WTC11 (cell line): Measurements from ENCODE around the gene OGFOD1. TPM values are rescaled to one million over a fixed set of nuclear protein-coding genes. Genes with fewer than 3 reads are reported as not detected.

Experiments used
- ATAC-seq: fragments of 200-7000 bp; cut with Tn5 transposase; 2 replicates; pipeline ENCODE4 v1.10.0; 2021; ENCODE audit warnings: mild to moderate bottlenecking, moderate library complexity
- CTCF ChIA-PET: fragments of 300-600 bp; sonication (Branson Sonifier 250); formaldehyde crosslinking; loops from one replicate; lab custom pipeline; 2021; ENCODE audit warnings: antibody characterized with exemption; lab: Charles Lee
- POLR2A ChIA-PET: fragments of 350-600 bp; sonication (Branson Sonifier 250); formaldehyde crosslinking; loops from one replicate; lab custom pipeline; 2021; ENCODE audit warnings: antibody characterized with exemption; lab: Charles Lee
- DNase-seq: peaks from one replicate; pipeline ENCODE4 v3.0.0; 2021; ENCODE audit warnings: low spot score
- H3K27ac Mint-ChIP-seq: 2 replicates; pipeline ENCODE4 v1.8.0; 2021; ENCODE audit warnings: mixed read lengths
- H3K27me3 Mint-ChIP-seq: 2 replicates; pipeline ENCODE4 v1.8.0; 2021; ENCODE audit warnings: low read depth, mild to moderate bottlenecking, moderate library complexity, mixed read lengths
- H3K36me3 Mint-ChIP-seq: 2 replicates; pipeline ENCODE4 v1.8.0; 2021; ENCODE audit warnings: mixed read lengths
- H3K4me1 Mint-ChIP-seq: 2 replicates; pipeline ENCODE4 v1.8.0; 2022; ENCODE audit warnings: mixed read lengths
- H3K4me3 Mint-ChIP-seq: 2 replicates; pipeline ENCODE4 v1.8.0; 2021; ENCODE audit warnings: mild to moderate bottlenecking, moderate library complexity, mixed read lengths
- H3K9me3 Mint-ChIP-seq: 2 replicates; pipeline ENCODE4 v1.8.0; 2021; ENCODE audit warnings: mixed read lengths
- FOXK1 ChIP-seq: sonication (generic); formaldehyde crosslinking; IDR thresholded peaks from 2 replicates; pipeline ENCODE4 v1.8.0; 2022; ENCODE audit warnings: mild to moderate bottlenecking, moderate library complexity, missing genetic modification reagents
- JAZF1 ChIP-seq: fragments of 250-450 bp; sonication (Bioruptor Pico); IDR thresholded peaks from 2 replicates; pipeline ENCODE4 v1.9.0; 2021; ENCODE audit warnings: moderate library complexity, mild to moderate bottlenecking, inconsistent platforms
- JUN ChIP-seq: sonication (generic); formaldehyde crosslinking; IDR thresholded peaks from 2 replicates; pipeline ENCODE4 v1.8.0; 2023; ENCODE audit warnings: mild to moderate bottlenecking, missing genetic modification reagents
- MXD4 ChIP-seq: fragments of 250-450 bp; sonication (Bioruptor Pico); IDR thresholded peaks from 2 replicates; pipeline ENCODE4 v1.8.0; 2021; ENCODE audit warnings: mild to moderate bottlenecking, moderate library complexity, borderline replicate concordance
- MYBL2 ChIP-seq: sonication (generic); formaldehyde crosslinking; IDR thresholded peaks from 2 replicates; pipeline ENCODE4 v1.8.1; 2023; ENCODE audit warnings: mild to moderate bottlenecking, moderate library complexity, missing genetic modification reagents
- NR2C2 ChIP-seq: sonication (generic); formaldehyde crosslinking; IDR thresholded peaks from 2 replicates; pipeline ENCODE4 v1.8.0; 2022; ENCODE audit warnings: mild to moderate bottlenecking, missing genetic modification reagents
- SMAD4 ChIP-seq: sonication (generic); formaldehyde crosslinking; IDR thresholded peaks from 2 replicates; pipeline ENCODE4 v1.8.0; 2022; ENCODE audit warnings: mild to moderate bottlenecking, missing genetic modification reagents
- SP1 ChIP-seq: sonication (generic); formaldehyde crosslinking; conservative IDR thresholded peaks from 2 replicates; pipeline ENCODE4 v1.8.1; 2022; ENCODE audit warnings: missing genetic modification reagents
- TCF7 ChIP-seq: sonication (generic); formaldehyde crosslinking; IDR thresholded peaks from 2 replicates; pipeline ENCODE4 v1.8.0; 2022; ENCODE audit warnings: mild to moderate bottlenecking, low read depth, missing genetic modification reagents, moderate library complexity
- TEAD1 ChIP-seq: sonication (generic); formaldehyde crosslinking; IDR thresholded peaks from 2 replicates; pipeline ENCODE4 v1.8.0; 2022; ENCODE audit warnings: mild to moderate bottlenecking, missing genetic modification reagents
- USF2 ChIP-seq: sonication (generic); formaldehyde crosslinking; IDR thresholded peaks from 2 replicates; pipeline ENCODE4 v1.8.1; 2023; ENCODE audit warnings: mild to moderate bottlenecking, missing genetic modification reagents, moderate library complexity
- ZNF416 ChIP-seq: fragments of 250-450 bp; sonication (Bioruptor Pico); IDR thresholded peaks from 2 replicates; pipeline ENCODE4 v1.9.0; 2021; ENCODE audit warnings: mild to moderate bottlenecking, inconsistent platforms
- ZNF532 ChIP-seq: fragments of 250-450 bp; sonication (Bioruptor Pico); IDR thresholded peaks from 2 replicates; pipeline ENCODE4 v1.9.0; 2021; ENCODE audit warnings: mild to moderate bottlenecking, borderline replicate concordance
- ZSCAN18 ChIP-seq: fragments of 250-450 bp; sonication (Bioruptor Pico); IDR thresholded peaks from 2 replicates; pipeline ENCODE4 v2.1.2; 2022; ENCODE audit warnings: mild to moderate bottlenecking, moderate library complexity
- total RNA-seq: library from RNA; stranded (reverse); gene quantifications from 3 replicates; pipeline ENCODE4 v1.2.3, GENCODE V29; 2021
- TF ChIP-seq, protein P1 (sequence below): sonication (generic); formaldehyde crosslinking; IDR thresholded peaks from 2 replicates; pipeline ENCODE4 v1.8.0; 2022; ENCODE audit warnings: mild to moderate bottlenecking, missing genetic modification reagents
- TF ChIP-seq, protein P2 (sequence below): fragments of 200-600 bp; IDR thresholded peaks from 2 replicates; pipeline ENCODE4 v1.8.0; 2022; ENCODE audit warnings: antibody characterized with exemption
- TF ChIP-seq, protein P3 (sequence below): fragments of 250-450 bp; sonication (Bioruptor Pico); IDR thresholded peaks from 2 replicates; pipeline ENCODE4 v1.9.0; 2021; ENCODE audit warnings: mild to moderate bottlenecking
- TF ChIP-seq, protein P4 (sequence below): fragments of 250-450 bp; sonication (Bioruptor Pico); conservative IDR thresholded peaks from 2 replicates; pipeline ENCODE4 v1.9.0; 2021; ENCODE audit warnings: mild to moderate bottlenecking
- TF ChIP-seq, protein P5 (sequence below): sonication (generic); formaldehyde crosslinking; IDR thresholded peaks from 2 replicates; pipeline ENCODE4 v1.8.1; 2022; ENCODE audit warnings: mild to moderate bottlenecking, moderate library complexity, missing genetic modification reagents

OGFOD1 gene
- total RNA-seq, 1 experiment from 2014 or later = 50.5 TPM

- Mint-ChIP-seq H3K27me3 (no peaks in the 10 kb centered on the region), H3K4me1 (peaks cover 20% of the 10 kb centered on the region), H3K9me3 (peaks cover 3% of the 10 kb centered on the region; the same call in 1 of the 2 replicates), H3K27ac (no peak overlapping the region), H3K4me3 (no peak overlapping the region), H3K36me3 (peaks cover 7% of the 10 kb centered on the region)
- DNase-seq (no peak), ATAC-seq (no peak)
- POLR2A ChIA-PET = no interaction called here
- TF ChIP-seq TEAD1 (CRISPR knock-in tag) = no peak
- TF ChIP-seq ZSCAN18 (CRISPR knock-in tag) = no peak
- TF ChIP-seq JUN (CRISPR knock-in tag) = no peak
- TF ChIP-seq USF2 (CRISPR knock-in tag) = no peak
- TF ChIP-seq MYBL2 = no peak
- TF ChIP-seq, protein P1, sequence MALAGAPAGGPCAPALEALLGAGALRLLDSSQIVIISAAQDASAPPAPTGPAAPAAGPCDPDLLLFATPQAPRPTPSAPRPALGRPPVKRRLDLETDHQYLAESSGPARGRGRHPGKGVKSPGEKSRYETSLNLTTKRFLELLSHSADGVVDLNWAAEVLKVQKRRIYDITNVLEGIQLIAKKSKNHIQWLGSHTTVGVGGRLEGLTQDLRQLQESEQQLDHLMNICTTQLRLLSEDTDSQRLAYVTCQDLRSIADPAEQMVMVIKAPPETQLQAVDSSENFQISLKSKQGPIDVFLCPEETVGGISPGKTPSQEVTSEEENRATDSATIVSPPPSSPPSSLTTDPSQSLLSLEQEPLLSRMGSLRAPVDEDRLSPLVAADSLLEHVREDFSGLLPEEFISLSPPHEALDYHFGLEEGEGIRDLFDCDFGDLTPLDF (CRISPR knock-in tag) = no peak
- TF ChIP-seq, protein P2, sequence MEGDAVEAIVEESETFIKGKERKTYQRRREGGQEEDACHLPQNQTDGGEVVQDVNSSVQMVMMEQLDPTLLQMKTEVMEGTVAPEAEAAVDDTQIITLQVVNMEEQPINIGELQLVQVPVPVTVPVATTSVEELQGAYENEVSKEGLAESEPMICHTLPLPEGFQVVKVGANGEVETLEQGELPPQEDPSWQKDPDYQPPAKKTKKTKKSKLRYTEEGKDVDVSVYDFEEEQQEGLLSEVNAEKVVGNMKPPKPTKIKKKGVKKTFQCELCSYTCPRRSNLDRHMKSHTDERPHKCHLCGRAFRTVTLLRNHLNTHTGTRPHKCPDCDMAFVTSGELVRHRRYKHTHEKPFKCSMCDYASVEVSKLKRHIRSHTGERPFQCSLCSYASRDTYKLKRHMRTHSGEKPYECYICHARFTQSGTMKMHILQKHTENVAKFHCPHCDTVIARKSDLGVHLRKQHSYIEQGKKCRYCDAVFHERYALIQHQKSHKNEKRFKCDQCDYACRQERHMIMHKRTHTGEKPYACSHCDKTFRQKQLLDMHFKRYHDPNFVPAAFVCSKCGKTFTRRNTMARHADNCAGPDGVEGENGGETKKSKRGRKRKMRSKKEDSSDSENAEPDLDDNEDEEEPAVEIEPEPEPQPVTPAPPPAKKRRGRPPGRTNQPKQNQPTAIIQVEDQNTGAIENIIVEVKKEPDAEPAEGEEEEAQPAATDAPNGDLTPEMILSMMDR = no peak
- no peak for TF ChIP-seq SP1 (CRISPR knock-in tag)
- no peak for TF ChIP-seq MXD4
- TF ChIP-seq NR2C2 (CRISPR knock-in tag) = no peak
- TF ChIP-seq, protein P3, sequence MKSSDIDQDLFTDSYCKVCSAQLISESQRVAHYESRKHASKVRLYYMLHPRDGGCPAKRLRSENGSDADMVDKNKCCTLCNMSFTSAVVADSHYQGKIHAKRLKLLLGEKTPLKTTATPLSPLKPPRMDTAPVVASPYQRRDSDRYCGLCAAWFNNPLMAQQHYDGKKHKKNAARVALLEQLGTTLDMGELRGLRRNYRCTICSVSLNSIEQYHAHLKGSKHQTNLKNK = no peak
- TF ChIP-seq, protein P4, sequence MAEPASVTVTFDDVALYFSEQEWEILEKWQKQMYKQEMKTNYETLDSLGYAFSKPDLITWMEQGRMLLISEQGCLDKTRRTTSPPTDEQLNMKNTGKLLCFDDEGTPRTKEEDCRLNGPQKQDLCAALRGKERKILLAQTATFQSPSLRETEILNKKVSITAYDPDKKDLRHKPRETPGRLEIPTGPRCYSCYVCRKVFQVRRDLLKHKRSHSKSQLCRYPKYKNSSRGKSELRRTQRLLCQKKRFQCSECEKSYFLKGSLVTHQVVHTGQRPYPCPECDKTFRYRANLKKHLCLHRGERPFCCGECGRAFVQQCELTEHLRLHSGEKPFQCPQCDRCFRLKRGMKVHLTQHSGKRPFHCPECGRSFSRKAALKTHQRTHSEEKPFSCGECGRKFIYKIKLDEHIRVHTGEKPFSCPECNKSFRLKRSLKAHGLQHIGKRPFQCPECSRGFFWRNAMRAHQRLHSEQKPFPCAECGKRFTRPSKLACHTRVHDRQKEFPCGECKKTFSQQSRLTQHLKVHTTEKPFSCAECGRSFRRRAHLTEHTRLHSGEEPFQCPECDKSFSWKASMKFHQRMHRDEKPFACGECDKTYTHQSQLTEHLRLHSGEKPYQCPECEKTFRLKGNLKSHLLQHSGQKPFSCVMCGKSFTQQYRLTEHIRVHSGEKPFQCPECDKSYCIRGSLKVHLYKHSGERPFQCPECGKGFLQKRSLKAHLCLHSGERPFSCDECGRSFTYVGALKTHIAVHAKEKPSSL (CRISPR knock-in tag) = no peak
- TF ChIP-seq, protein P5, sequence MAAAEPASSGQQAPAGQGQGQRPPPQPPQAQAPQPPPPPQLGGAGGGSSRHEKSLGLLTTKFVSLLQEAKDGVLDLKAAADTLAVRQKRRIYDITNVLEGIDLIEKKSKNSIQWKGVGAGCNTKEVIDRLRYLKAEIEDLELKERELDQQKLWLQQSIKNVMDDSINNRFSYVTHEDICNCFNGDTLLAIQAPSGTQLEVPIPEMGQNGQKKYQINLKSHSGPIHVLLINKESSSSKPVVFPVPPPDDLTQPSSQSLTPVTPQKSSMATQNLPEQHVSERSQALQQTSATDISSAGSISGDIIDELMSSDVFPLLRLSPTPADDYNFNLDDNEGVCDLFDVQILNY (CRISPR knock-in tag) = no peak
- no peak for TF ChIP-seq JAZF1 (CRISPR knock-in tag)
- no peak for TF ChIP-seq ZNF416
- TF ChIP-seq SMAD4 (CRISPR knock-in tag) = no peak
- no peak for TF ChIP-seq ZNF532 (CRISPR knock-in tag)
- TF ChIP-seq TCF7 (CRISPR knock-in tag) = no peak
- TF ChIP-seq FOXK1 (CRISPR knock-in tag) = no peak
- CTCF ChIA-PET = interaction anchor here (1.0 to 1.6 kb wide), 2 partner anchors 32 to 106 kb away, joined by 3 to 5 read pairs; no protein-coding TSS in a partner anchor
These were observed 64.3 kb downstream of the OGFOD1 start for GRCh38 chr16:56515665-56516064.
